Measurements from ENCODE around the gene ACOXL. TPM values are rescaled to one million over a fixed set of nuclear protein-coding genes. Genes with fewer than 3 reads are reported as not detected.
A peak's percentile ranks its signal among the peaks of the same experiment; 100 is the strongest.

Gene ACOXL
- total RNA-seq, 2 experiments from 2014 or later, result 0.26 to 0.41 TPM

DNA sequence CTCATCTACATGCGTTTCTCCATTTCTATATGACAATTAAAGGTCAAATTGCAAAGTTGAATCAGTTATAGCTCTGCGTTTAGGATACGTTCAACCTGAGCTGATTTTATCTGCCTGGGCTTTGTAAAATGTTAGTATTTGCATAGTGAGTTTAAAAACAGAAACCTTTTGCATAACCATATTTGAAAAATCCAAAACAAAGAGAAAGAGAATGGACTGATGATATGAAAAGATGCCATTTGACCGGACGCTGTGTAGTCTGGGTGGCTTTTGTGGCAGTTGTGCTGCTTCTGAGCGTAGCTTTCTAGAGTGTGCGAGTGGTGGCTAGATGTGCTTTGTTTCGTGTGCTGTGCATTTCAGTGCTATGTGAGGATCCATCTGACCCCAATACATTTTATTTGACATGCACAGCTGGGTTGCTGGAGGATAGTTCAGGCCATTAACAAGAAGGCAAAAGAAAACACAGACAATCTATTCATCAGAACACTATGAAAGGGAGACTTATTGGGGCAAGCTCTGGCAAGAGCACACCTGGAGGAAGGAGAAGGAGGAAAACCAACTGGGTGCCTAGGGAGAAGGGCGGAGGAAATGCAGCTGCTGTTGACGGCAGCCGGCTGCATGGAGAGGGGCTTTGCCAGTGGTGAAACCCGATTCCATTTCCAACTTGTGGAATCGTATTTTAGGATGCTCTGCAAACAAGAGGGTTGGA is 126.8 kb downstream of the ACOXL start:
- H3K9me3 Mint-ChIP-seq, result no peaks in the 10 kb centered on the region
- peaks cover 57% of the 10 kb centered on the region for H3K27me3 Mint-ChIP-seq
- no peak overlapping the region for H3K4me3 Mint-ChIP-seq
- ChIA-PET POLR2A (interaction anchor here (1.0 kb wide), 1 partner anchor 12 kb away, joined by 7 read pairs; no protein-coding TSS in a partner anchor), CTCF (interaction anchor here (1.1 to 3.6 kb wide), 5 partner anchors 10 to 47 kb away, joined by 3 to 9 read pairs (median 3); no protein-coding TSS in a partner anchor)
- no peak for DNase-seq
- H3K27ac Mint-ChIP-seq, result peak overlapping the region; percentile 0
- peaks cover 31% of the 10 kb centered on the region for H3K4me1 Mint-ChIP-seq (ENCODE audit: low read depth)
- H3K36me3 Mint-ChIP-seq, result no peaks in the 10 kb centered on the region
- intact Hi-C loops (cut with micrococcal nuclease), result loop anchor here (1.0 kb wide), 1 partner anchor 7 kb away; no protein-coding TSS in a partner anchor

DNA sequence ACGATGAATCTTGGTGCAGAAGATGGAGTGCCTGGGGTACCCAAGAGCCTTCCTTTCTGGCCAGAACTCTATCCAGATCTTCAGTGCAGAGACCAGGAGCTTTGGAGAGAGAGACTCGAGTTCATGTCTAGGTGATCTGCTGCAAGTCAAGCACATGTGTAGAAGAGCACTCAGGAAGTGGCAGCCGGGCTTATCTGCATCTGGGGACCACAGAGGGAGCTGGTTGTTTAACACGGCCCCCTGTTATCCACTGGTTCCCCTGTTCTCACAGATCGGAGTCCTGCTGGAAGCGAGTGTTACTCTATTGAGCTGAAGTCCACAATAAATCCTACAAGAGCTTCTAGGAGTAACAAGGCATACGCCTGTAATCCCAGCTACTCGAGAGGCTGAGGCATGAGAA is 128.3 kb downstream of the ACOXL start:
- DNase-seq, result no peak
- Mint-ChIP-seq H3K4me3 (no peak overlapping the region), H3K27me3 (peaks cover 53% of the 10 kb centered on the region), H3K27ac (no peak overlapping the region), H3K9me3 (no peaks in the 10 kb centered on the region), H3K4me1 (ENCODE audit: low read depth) (peaks cover 36% of the 10 kb centered on the region), H3K36me3 (no peaks in the 10 kb centered on the region)
- intact Hi-C loops (cut with micrococcal nuclease), result loop anchor here (10.0 kb wide), 1 partner anchor 186 kb away; the partner anchor contains the start of gene BUB1
- POLR2A ChIA-PET, result no interaction called here
- CTCF ChIA-PET, result no interaction called here

DNA sequence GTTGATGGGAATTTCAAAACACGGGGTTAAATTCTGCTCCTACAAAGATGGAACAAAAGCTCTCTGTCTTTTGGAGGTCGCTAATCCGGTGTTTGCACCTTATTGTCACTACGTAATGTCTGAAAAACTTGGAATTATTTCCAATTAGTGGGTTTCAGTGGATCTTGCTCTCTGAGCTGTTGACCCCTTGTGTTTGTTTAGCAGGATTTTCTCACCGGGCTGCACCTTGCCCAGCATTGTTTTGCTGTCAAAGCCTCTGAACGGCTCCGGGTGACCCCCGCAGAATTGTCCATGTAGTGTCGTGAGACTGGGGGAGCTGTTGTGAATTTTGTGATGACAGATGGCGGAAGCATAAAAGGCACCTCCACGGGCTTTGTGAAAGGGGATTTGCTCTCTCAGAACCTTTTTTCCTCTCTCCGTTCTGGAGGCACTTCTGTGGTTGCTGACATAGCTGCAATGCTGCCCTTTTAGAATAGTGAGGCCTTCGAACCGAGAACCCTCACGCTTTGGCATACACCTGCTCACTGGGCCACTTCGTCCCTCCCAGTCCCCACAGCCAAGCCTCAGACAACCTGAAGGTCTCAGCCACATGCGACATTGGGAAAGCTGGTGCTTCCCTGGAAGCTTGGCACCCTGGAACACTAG is 129.4 kb downstream of the ACOXL start:
- intact Hi-C loops (cut with micrococcal nuclease), result loop anchor here (10.0 kb wide), 1 partner anchor 187 kb away; the partner anchor contains the start of gene BUB1
- H3K27ac Mint-ChIP-seq, result no peak overlapping the region
- no peaks in the 10 kb centered on the region for H3K36me3 Mint-ChIP-seq
- peaks cover 47% of the 10 kb centered on the region for H3K4me1 Mint-ChIP-seq (ENCODE audit: low read depth)
- H3K27me3 Mint-ChIP-seq, result peaks cover 47% of the 10 kb centered on the region
- CTCF ChIA-PET, result interaction anchor here (1.3 to 1.9 kb wide), 2 partner anchors 8 to 107 kb away, joined by 4 to 12 read pairs; no protein-coding TSS in a partner anchor
- no peaks in the 10 kb centered on the region for H3K9me3 Mint-ChIP-seq
- DNase-seq, result peak; percentile 8
- POLR2A ChIA-PET, result no interaction called here
- no peak overlapping the region for H3K4me3 Mint-ChIP-seq

DNA sequence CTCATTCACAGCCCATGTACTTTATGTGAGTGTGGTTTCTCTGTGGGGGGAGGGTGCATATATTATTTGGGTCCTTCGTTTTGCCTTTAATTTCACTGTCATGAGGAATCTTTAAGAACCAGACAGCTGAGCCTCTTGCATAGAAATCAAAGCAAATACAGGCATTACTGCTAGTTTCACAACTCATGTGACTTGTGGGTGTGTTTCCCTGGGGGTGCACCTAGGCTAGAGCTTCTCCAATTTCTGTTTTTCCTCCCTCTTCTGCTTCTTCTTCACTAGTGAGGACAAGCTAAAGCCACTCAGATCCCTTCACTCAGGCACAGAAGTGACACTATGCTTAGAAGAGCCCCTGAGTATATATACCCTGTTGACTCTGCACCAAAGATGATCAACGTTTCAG is 131.4 kb downstream of the ACOXL start:
- H3K4me3 Mint-ChIP-seq, result no peak overlapping the region
- intact Hi-C loops (cut with micrococcal nuclease), result loop anchor here (2.0 to 10.0 kb wide), 2 partner anchors 59 to 189 kb away; partner anchors contain the start of gene BUB1
- POLR2A ChIA-PET, result interaction anchor here (0.8 kb wide), 1 partner anchor 254 kb away, joined by 3 read pairs; no protein-coding TSS in a partner anchor
- H3K9me3 Mint-ChIP-seq, result no peaks in the 10 kb centered on the region
- CTCF ChIA-PET, result interaction anchor here (1.5 kb wide), 1 partner anchor 52 kb away, joined by 4 read pairs; no protein-coding TSS in a partner anchor
- DNase-seq, result no peak
- no peak overlapping the region for H3K27ac Mint-ChIP-seq
- H3K4me1 Mint-ChIP-seq (ENCODE audit: low read depth), result peaks cover 46% of the 10 kb centered on the region
- H3K27me3 Mint-ChIP-seq, result peaks cover 50% of the 10 kb centered on the region
- no peaks in the 10 kb centered on the region for H3K36me3 Mint-ChIP-seq

DNA sequence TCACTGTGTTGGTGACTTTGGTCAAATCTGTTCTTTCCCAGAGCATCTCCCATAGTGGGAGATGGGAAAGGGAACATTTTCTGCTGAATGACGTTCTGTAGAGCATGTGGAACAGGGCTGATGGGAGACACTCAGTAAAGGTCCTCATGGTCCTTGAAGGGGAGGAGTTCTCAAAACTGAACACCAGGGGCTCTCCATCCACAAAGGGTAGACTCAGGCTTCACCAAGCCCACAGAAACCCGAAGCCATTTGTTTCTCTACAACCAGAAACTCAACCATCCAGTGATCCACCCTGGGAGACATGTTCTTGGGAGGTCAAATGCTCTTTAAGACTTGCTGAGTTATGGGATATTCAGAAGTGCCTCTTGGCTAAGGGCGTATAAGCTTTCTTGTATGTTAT is 131.8 kb downstream of the ACOXL start:
- Mint-ChIP-seq H3K4me3 (no peak overlapping the region), H3K36me3 (no peaks in the 10 kb centered on the region), H3K4me1 (ENCODE audit: low read depth) (peaks cover 41% of the 10 kb centered on the region), H3K9me3 (no peaks in the 10 kb centered on the region), H3K27ac (no peak overlapping the region), H3K27me3 (peaks cover 49% of the 10 kb centered on the region)
- no peak for DNase-seq
- ChIA-PET POLR2A (no interaction called here), CTCF (interaction anchor here (2.8 kb wide), 1 partner anchor 11 kb away, joined by 10 read pairs; no protein-coding TSS in a partner anchor)
- intact Hi-C loops (cut with micrococcal nuclease), result loop anchor here (2.0 to 10.0 kb wide), 2 partner anchors 59 to 189 kb away; partner anchors contain the start of gene BUB1

DNA sequence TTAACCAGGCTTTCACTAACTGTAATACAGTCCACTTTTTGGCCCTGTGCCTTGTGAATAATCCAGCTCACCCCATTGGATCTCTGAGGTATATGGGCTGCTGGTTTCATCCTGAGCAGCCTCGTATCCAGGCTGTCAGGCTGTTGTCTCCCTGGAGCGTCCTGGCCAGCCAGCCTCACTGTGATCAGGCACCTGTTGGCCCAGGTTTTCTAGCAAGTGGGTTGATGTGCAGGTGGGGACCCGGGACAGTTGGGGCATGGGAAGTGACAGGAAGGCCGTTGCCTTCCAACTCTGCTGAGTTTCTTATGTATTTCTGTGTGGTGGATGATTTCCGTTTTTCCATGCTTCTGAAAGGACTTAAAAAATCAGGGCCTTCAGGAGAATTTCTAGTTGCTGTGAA is 132.4 kb downstream of the ACOXL start:
- DNase-seq, result no peak
- no peaks in the 10 kb centered on the region for H3K36me3 Mint-ChIP-seq
- intact Hi-C loops (cut with micrococcal nuclease), result loop anchor here (2.0 to 10.0 kb wide), 2 partner anchors 60 to 190 kb away; partner anchors contain the start of gene BUB1
- H3K9me3 Mint-ChIP-seq, result no peaks in the 10 kb centered on the region
- no peak overlapping the region for H3K27ac Mint-ChIP-seq
- ChIA-PET CTCF (interaction anchor here (0.7 to 2.8 kb wide), 2 partner anchors 11 to 235 kb away, joined by 3 to 10 read pairs; no protein-coding TSS in a partner anchor), POLR2A (interaction anchor here (1.6 kb wide), 1 partner anchor 18 kb away, joined by 7 read pairs; no protein-coding TSS in a partner anchor)
- H3K27me3 Mint-ChIP-seq, result peaks cover 49% of the 10 kb centered on the region
- peaks cover 37% of the 10 kb centered on the region for H3K4me1 Mint-ChIP-seq (ENCODE audit: low read depth)
- H3K4me3 Mint-ChIP-seq, result no peak overlapping the region

DNA sequence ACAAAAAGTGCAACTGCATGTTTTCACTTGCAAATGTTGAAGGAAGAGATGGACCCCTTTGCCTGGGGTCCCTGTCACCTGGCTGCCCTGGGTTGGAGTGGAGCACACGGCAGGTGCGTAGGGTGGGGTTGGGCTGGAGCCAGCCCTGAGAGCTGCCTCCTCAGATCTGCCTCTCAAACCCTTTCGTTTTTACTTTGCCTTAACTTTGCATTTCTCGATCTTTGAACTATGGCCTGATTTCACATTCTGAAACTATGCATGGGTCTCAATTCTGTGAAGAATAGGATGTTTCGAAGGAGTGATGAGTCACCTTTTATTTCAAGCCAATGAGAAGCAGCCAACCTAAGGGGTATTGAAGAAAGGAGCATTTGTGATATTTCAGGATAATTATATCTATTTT is 132.8 kb downstream of the ACOXL start:
- peak; percentile 61 for DNase-seq
- POLR2A ChIA-PET, result interaction anchor here (1.6 kb wide), 1 partner anchor 18 kb away, joined by 7 read pairs; no protein-coding TSS in a partner anchor
- Mint-ChIP-seq H3K9me3 (no peaks in the 10 kb centered on the region), H3K36me3 (no peaks in the 10 kb centered on the region), H3K27me3 (peaks cover 49% of the 10 kb centered on the region), H3K27ac (no peak overlapping the region), H3K4me1 (ENCODE audit: low read depth) (peaks cover 32% of the 10 kb centered on the region), H3K4me3 (no peak overlapping the region)
- intact Hi-C loops (cut with micrococcal nuclease), result loop anchor here (2.0 to 10.0 kb wide), 2 partner anchors 60 to 190 kb away; partner anchors contain the start of gene BUB1
- CTCF ChIA-PET, result interaction anchor here (0.7 to 2.8 kb wide), 3 partner anchors 12 to 235 kb away, joined by 3 to 10 read pairs (median 5); no protein-coding TSS in a partner anchor

DNA sequence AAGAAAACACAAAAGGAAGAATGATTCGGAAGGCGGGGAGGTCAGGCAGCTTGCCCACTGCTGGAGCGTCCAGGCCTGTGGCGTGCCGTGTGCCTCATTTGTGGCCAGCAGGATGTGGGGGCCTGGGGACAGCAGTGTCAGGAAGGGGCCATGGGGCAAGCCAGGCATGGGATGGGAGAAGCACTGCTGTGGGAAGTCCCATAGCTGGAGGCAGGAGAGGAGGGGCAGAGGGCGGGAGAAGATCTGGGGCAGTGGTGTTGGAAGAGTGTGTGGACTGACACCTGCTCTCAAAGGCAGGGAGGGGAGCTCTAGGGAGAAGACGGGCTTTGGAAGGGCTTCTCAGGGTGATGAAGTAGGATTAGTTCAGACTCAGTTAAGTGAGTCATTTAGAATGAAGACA is 133.7 kb downstream of the ACOXL start:
- H3K27ac Mint-ChIP-seq, result no peak overlapping the region
- H3K9me3 Mint-ChIP-seq, result no peaks in the 10 kb centered on the region
- peaks cover 32% of the 10 kb centered on the region for H3K4me1 Mint-ChIP-seq (ENCODE audit: low read depth)
- DNase-seq, result no peak
- H3K36me3 Mint-ChIP-seq, result no peaks in the 10 kb centered on the region
- H3K27me3 Mint-ChIP-seq, result peaks cover 45% of the 10 kb centered on the region
- POLR2A ChIA-PET, result interaction anchor here (0.7 to 1.6 kb wide), 2 partner anchors 19 to 22 kb away, joined by 3 to 7 read pairs; no protein-coding TSS in a partner anchor
- CTCF ChIA-PET, result interaction anchor here (1.5 to 2.8 kb wide), 3 partner anchors 11 to 225 kb away, joined by 5 to 10 read pairs (median 6); no protein-coding TSS in a partner anchor
- H3K4me3 Mint-ChIP-seq, result no peak overlapping the region
- intact Hi-C loops (cut with micrococcal nuclease), result loop anchor here (1.0 to 10.0 kb wide), 9 partner anchors 8 to 251 kb away; partner anchors contain the start of gene BUB1

DNA sequence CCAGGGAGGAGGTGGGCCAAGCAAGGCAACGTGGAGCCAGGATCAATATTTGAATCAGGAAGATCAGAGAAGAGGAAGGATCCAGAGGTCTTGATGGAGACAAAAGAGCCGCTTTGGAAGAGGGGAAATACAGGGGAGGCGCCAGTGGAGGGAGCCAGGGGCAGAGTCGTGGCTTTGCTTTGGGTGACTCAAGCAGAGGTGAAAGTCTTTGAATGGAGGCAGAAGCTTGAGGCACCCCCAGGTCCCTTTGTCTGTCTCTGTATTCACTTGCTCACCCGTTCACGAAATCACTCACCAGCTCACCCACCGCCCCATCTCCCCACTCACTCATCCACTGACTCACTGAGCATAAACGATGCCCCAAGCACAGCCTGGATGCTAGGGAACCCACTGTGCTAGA is 134.1 kb downstream of the ACOXL start:
- Mint-ChIP-seq H3K4me1 (ENCODE audit: low read depth) (peaks cover 36% of the 10 kb centered on the region), H3K36me3 (no peaks in the 10 kb centered on the region), H3K4me3 (no peak overlapping the region), H3K9me3 (no peaks in the 10 kb centered on the region), H3K27ac (no peak overlapping the region), H3K27me3 (peaks cover 44% of the 10 kb centered on the region)
- intact Hi-C loops (cut with micrococcal nuclease), result loop anchor here (1.0 to 10.0 kb wide), 9 partner anchors 8 to 250 kb away; partner anchors contain the start of gene BUB1
- CTCF ChIA-PET, result interaction anchor here (1.5 to 2.8 kb wide), 3 partner anchors 11 to 225 kb away, joined by 5 to 10 read pairs (median 6); no protein-coding TSS in a partner anchor
- peak; percentile 89 for DNase-seq
- POLR2A ChIA-PET, result no interaction called here

DNA sequence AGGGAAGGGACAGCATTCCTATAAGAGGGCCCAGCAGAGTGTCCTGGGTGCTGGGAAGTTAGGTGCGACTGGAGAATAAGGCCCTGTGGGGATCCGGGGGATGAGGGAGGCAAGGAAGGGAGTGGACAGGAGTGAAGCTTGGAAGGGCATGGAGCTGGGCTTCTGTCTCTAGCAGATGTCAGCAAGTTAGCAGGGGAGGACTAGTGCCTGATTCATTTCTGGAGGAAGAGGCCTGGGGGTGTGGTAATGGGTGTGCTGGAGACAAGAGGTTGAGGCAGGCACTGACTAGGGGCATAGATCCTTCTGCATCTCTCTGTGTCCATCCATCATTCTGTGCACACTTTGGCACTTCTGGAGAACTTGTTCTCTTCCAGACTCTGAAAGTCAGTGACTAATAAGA is 134.7 kb downstream of the ACOXL start:
- Mint-ChIP-seq H3K4me3 (no peak overlapping the region), H3K36me3 (no peaks in the 10 kb centered on the region), H3K9me3 (no peaks in the 10 kb centered on the region), H3K27ac (no peak overlapping the region), H3K4me1 (ENCODE audit: low read depth) (peaks cover 42% of the 10 kb centered on the region), H3K27me3 (peaks cover 42% of the 10 kb centered on the region)
- ChIA-PET CTCF (interaction anchor here (1.5 to 2.8 kb wide), 3 partner anchors 10 to 224 kb away, joined by 5 to 10 read pairs (median 6); no protein-coding TSS in a partner anchor), POLR2A (no interaction called here)
- DNase-seq, result peak; percentile 55
- intact Hi-C loops (cut with micrococcal nuclease), result loop anchor here (2.0 to 10.0 kb wide), 5 partner anchors 14 to 250 kb away; partner anchors contain the start of gene BUB1

DNA sequence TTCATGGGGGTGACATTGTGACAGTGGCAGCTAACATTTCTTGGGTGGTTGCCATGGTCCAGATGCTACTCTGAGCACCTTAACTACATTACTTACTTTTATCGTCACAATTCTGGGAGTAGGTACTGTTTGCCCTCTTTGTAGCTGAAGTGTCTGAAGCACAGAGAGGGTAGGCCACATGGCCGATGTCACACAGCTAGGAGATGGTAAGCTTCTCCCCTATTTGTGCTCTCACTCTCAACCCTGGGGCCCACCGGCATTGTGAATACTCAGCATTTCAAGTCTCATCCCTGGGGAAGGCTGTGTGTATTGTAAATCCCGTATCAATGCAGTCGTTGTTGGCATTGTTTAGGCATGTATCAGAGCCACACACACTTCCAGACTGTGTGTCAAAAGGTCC is 136.6 kb downstream of the ACOXL start:
- no peaks in the 10 kb centered on the region for H3K36me3 Mint-ChIP-seq
- no peak overlapping the region for H3K4me3 Mint-ChIP-seq
- ChIA-PET CTCF (interaction anchor here (0.9 kb wide), 1 partner anchor 222 kb away, joined by 3 read pairs; no protein-coding TSS in a partner anchor), POLR2A (no interaction called here)
- no peak overlapping the region for H3K27ac Mint-ChIP-seq
- no peaks in the 10 kb centered on the region for H3K9me3 Mint-ChIP-seq
- H3K4me1 Mint-ChIP-seq (ENCODE audit: low read depth), result peaks cover 39% of the 10 kb centered on the region
- intact Hi-C loops (cut with micrococcal nuclease), result loop anchor here (10.0 kb wide), 1 partner anchor 194 kb away; the partner anchor contains the start of gene BUB1
- peaks cover 42% of the 10 kb centered on the region for H3K27me3 Mint-ChIP-seq
- DNase-seq, result no peak
